Measurements from ENCODE around the gene CD14.

The CD14 gene

GRCh38 chr5:140587495-140587894, 45.5 kb downstream of the CD14 start:
- no peak overlapping the region for H3K4me3 ChIP-seq (ENCODE audit: low read depth, low read length)
- TF ChIP-seq, protein P1, sequence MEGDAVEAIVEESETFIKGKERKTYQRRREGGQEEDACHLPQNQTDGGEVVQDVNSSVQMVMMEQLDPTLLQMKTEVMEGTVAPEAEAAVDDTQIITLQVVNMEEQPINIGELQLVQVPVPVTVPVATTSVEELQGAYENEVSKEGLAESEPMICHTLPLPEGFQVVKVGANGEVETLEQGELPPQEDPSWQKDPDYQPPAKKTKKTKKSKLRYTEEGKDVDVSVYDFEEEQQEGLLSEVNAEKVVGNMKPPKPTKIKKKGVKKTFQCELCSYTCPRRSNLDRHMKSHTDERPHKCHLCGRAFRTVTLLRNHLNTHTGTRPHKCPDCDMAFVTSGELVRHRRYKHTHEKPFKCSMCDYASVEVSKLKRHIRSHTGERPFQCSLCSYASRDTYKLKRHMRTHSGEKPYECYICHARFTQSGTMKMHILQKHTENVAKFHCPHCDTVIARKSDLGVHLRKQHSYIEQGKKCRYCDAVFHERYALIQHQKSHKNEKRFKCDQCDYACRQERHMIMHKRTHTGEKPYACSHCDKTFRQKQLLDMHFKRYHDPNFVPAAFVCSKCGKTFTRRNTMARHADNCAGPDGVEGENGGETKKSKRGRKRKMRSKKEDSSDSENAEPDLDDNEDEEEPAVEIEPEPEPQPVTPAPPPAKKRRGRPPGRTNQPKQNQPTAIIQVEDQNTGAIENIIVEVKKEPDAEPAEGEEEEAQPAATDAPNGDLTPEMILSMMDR (IDR thresholded peaks at IDR 0.05; ENCODE audit: control insufficient read depth, extremely low read depth, insufficient read depth) = no peak
- no peak for DNase-seq (ENCODE audit: low read depth)

All from LNCaP clone FGC (cell line).